ENCODE measurements around the gene MPP2.
A peak's percentile ranks its signal among the peaks of the same experiment; 100 is the strongest.

MPP2 gene

DNA sequence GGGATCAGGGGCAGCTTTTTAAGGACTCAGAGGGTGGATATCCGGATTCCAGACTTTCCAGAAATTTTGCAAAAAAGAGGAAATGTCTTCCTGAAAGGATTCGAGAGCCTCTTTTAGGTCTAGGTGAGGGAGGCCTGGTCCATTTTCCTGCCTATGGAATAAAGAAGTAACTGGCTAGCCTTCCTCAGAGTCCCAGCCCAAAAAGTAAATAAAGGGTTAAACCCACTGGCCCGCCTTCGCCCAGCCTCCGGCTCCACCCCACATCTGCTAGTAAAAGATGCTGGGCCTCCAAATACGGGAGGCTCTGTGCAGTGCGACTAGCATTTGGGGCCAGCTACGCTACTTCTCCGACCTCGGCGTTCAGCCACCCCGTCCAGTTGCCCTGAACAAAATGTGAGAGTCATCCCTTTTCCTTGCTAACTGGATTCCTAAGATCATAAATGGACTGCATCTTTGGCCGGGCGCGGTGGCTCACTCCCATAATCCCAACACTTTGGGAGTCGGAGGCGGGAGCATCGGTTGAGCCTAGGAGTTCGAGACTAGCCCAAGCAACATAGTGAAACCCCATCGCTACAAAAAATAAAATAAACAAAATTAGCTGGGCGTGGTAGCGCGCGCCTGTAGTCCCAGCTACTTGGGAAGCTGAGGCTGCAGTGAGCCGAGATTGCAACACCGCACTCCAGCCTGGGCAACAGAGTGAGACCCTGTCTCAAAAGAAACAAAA lies 824 bp upstream of the MPP2 start:
- peak overlapping the region; percentile 51; the same call in 1 of the 2 replicates for H3K27ac ChIP-seq (ENCODE audit: extremely low read depth, low read depth, low read length)
- CTCF ChIA-PET, result interaction anchor here (0.6 to 5.6 kb wide), 20 partner anchors 8 to 178 kb away, joined by 3 to 53 read pairs (median 8); partner anchors contain the start of gene PPY
- no peaks in the 10 kb centered on the region for H3K9me3 ChIP-seq (ENCODE audit: control insufficient read depth, insufficient read depth, low read depth, low read length)
- POLR2A ChIA-PET, result interaction anchor here (1.2 kb wide), 3 partner anchors 10 to 22 kb away, joined by 3 to 4 read pairs (median 3); no protein-coding TSS in a partner anchor
- H3K4me1 ChIP-seq (ENCODE audit: control insufficient read depth, insufficient read depth, low read length), result peaks cover 12% of the 10 kb centered on the region; the same call in 1 of the 2 replicates
- H3K4me3 ChIP-seq (ENCODE audit: low read depth, low read length), result no peak overlapping the region
- H3K36me3 ChIP-seq (ENCODE audit: control insufficient read depth in 2 of 2, insufficient read depth in 1 of 2, low read length in 2 of 2), result no peaks in the 10 kb centered on the region
- TF ChIP-seq, protein P1, sequence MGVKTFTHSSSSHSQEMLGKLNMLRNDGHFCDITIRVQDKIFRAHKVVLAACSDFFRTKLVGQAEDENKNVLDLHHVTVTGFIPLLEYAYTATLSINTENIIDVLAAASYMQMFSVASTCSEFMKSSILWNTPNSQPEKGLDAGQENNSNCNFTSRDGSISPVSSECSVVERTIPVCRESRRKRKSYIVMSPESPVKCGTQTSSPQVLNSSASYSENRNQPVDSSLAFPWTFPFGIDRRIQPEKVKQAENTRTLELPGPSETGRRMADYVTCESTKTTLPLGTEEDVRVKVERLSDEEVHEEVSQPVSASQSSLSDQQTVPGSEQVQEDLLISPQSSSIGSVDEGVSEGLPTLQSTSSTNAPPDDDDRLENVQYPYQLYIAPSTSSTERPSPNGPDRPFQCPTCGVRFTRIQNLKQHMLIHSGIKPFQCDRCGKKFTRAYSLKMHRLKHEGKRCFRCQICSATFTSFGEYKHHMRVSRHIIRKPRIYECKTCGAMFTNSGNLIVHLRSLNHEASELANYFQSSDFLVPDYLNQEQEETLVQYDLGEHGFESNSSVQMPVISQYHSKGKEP (tag by site-specific recombination; IDR thresholded peaks at IDR 0.05), result peak; percentile 22; the same call in 1 of the 2 replicates
- peak; percentile 95 for TF ChIP-seq ZBTB17 (tag by site-specific recombination; IDR thresholded peaks at IDR 0.05)
- TF ChIP-seq ZNF24 (tag by site-specific recombination; IDR thresholded peaks at IDR 0.05), result peak; percentile 57; the same call in 1 of the 2 replicates
- peak; percentile 54 for TF ChIP-seq SP7 (tag by site-specific recombination; IDR thresholded peaks at IDR 0.05)
- peak; percentile 86; the same call in 1 of the 2 replicates for TF ChIP-seq ZBTB20 (tag by site-specific recombination; IDR thresholded peaks at IDR 0.05)
- peak; percentile 39; the same call in 1 of the 2 replicates for TF ChIP-seq KLF8 (tag by site-specific recombination; IDR thresholded peaks at IDR 0.05)
- no peak for TF ChIP-seq ZNF701 (tag by site-specific recombination; IDR thresholded peaks at IDR 0.05)
- TF ChIP-seq ZNF211 (tag by site-specific recombination; IDR thresholded peaks at IDR 0.05; ENCODE audit: low read depth), result no peak
- peak; percentile 55 for TF ChIP-seq ZNF335 (tag by site-specific recombination; conservative IDR thresholded peaks at IDR 0.05)
- TF ChIP-seq ZEB2 (tag by site-specific recombination; IDR thresholded peaks at IDR 0.05), result peak; percentile 79
- TF ChIP-seq GLIS2 (tag by site-specific recombination; IDR thresholded peaks at IDR 0.05), result 0 out of 2 replicates have a peak, but pooled peaks have one; percentile 8
- TF ChIP-seq SP3 (tag by site-specific recombination; IDR thresholded peaks at IDR 0.05), result peak; percentile 75
- no peak for TF ChIP-seq RBAK (tag by site-specific recombination; IDR thresholded peaks at IDR 0.05)
- TF ChIP-seq, protein P2, sequence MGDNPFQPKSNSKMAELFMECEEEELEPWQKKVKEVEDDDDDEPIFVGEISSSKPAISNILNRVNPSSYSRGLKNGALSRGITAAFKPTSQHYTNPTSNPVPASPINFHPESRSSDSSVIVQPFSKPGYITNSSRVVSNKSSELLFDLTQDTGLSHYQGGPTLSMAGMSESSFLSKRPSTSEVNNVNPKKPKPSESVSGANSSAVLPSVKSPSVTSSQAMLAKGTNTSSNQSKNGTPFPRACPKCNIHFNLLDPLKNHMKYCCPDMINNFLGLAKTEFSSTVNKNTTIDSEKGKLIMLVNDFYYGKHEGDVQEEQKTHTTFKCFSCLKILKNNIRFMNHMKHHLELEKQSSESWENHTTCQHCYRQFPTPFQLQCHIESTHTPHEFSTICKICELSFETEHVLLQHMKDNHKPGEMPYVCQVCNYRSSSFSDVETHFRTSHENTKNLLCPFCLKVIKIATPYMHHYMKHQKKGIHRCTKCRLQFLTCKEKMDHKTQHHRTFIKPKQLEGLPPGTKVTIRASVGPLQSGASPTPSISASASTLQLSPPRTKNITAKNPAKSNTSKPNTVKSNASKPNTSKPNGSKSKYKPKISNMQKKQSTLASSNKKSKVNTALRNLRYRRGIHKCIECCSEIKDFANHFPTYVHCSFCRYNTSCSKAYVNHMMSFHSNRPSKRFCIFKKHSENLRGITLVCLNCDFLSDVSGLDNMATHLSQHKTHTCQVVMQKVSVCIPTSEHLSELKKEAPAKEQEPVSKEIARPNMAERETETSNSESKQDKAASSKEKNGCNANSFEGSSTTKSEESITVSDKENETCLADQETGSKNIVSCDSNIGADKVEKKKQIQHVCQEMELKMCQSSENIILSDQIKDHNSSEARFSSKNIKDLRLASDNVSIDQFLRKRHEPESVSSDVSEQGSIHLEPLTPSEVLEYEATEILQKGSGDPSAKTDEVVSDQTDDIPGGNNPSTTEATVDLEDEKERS (tag by site-specific recombination; IDR thresholded peaks at IDR 0.05), result no peak
- TF ChIP-seq, protein P3, sequence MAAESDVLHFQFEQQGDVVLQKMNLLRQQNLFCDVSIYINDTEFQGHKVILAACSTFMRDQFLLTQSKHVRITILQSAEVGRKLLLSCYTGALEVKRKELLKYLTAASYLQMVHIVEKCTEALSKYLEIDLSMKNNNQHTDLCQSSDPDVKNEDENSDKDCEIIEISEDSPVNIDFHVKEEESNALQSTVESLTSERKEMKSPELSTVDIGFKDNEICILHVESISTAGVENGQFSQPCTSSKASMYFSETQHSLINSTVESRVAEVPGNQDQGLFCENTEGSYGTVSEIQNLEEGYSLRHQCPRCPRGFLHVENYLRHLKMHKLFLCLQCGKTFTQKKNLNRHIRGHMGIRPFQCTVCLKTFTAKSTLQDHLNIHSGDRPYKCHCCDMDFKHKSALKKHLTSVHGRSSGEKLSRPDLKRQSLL (tag by site-specific recombination; IDR thresholded peaks at IDR 0.05), result peak; percentile 84
- TF ChIP-seq, protein P4, sequence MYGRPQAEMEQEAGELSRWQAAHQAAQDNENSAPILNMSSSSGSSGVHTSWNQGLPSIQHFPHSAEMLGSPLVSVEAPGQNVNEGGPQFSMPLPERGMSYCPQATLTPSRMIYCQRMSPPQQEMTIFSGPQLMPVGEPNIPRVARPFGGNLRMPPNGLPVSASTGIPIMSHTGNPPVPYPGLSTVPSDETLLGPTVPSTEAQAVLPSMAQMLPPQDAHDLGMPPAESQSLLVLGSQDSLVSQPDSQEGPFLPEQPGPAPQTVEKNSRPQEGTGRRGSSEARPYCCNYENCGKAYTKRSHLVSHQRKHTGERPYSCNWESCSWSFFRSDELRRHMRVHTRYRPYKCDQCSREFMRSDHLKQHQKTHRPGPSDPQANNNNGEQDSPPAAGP (tag by site-specific recombination; IDR thresholded peaks at IDR 0.05), result peak; percentile 68
- TF ChIP-seq KLF10 (tag by site-specific recombination; IDR thresholded peaks at IDR 0.05), result peak; percentile 94
- peak; percentile 49 for TF ChIP-seq ZNF629 (tag by site-specific recombination; IDR thresholded peaks at IDR 0.05)
- peak; percentile 70 for TF ChIP-seq KLF1 (tag by site-specific recombination; IDR thresholded peaks at IDR 0.05)
- 0 out of 2 replicates have a peak, but pooled peaks have one; percentile 52 for TF ChIP-seq IKZF3 (tag by site-specific recombination; IDR thresholded peaks at IDR 0.05)
- peak; percentile 64; the same call in 1 of the 2 replicates for TF ChIP-seq ZNF394 (tag by site-specific recombination; IDR thresholded peaks at IDR 0.05; ENCODE audit: borderline replicate concordance)
- no peak for TF ChIP-seq ZFP41 (tag by site-specific recombination; IDR thresholded peaks at IDR 0.05; ENCODE audit: borderline replicate concordance)
- no peak for TF ChIP-seq ZNF48 (tag by site-specific recombination; IDR thresholded peaks at IDR 0.05)
- TF ChIP-seq ZNF660 (tag by site-specific recombination; IDR thresholded peaks at IDR 0.05), result peak; percentile 61; the same call in 1 of the 2 replicates
- TF ChIP-seq, protein P5, sequence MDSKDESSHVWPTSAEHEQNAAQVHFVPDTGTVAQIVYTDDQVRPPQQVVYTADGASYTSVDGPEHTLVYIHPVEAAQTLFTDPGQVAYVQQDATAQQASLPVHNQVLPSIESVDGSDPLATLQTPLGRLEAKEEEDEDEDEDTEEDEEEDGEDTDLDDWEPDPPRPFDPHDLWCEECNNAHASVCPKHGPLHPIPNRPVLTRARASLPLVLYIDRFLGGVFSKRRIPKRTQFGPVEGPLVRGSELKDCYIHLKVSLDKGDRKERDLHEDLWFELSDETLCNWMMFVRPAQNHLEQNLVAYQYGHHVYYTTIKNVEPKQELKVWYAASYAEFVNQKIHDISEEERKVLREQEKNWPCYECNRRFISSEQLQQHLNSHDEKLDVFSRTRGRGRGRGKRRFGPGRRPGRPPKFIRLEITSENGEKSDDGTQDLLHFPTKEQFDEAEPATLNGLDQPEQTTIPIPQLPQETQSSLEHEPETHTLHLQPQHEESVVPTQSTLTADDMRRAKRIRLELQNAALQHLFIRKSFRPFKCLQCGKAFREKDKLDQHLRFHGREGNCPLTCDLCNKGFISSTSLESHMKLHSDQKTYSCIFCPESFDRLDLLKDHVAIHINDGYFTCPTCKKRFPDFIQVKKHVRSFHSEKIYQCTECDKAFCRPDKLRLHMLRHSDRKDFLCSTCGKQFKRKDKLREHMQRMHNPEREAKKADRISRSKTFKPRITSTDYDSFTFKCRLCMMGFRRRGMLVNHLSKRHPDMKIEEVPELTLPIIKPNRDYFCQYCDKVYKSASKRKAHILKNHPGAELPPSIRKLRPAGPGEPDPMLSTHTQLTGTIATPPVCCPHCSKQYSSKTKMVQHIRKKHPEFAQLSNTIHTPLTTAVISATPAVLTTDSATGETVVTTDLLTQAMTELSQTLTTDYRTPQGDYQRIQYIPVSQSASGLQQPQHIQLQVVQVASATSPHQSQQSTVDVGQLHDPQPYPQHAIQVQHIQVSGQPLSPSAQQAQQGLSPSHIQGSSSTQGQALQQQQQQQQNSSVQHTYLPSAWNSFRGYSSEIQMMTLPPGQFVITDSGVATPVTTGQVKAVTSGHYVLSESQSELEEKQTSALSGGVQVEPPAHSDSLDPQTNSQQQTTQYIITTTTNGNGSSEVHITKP (tag by site-specific recombination; IDR thresholded peaks at IDR 0.05), result peak; percentile 71
- TF ChIP-seq ZNF600 (tag by site-specific recombination; IDR thresholded peaks at IDR 0.05), result peak; percentile 76
- TF ChIP-seq KLF9 (tag by site-specific recombination; IDR thresholded peaks at IDR 0.05; ENCODE audit: low read depth), result 0 out of 2 replicates have a peak, but pooled peaks have one; percentile 17
